Stimulated activated memory B cell treated with anti-CD40 and anti-IgM and Interleukin-4, amounts not matched to agents 10 μg/mL and 1 μg/mL and 100 μg/mL, for 72 hours (primary cell): ENCODE results near the gene NEDD4L.
A peak's percentile ranks its signal among the peaks of the same experiment; 100 is the strongest.

ENCODE experiments used
- ATAC-seq: fragments of 150-1000 bp; cut with Tn5 transposase; 2 replicates; pipeline ENCODE4 v1.10.0; 2021
- H3K27ac Mint-ChIP-seq: one replicate; pipeline ENCODE4 v1.8.0; 2022; ENCODE audit warnings: mild to moderate bottlenecking, mixed read lengths
- H3K27me3 Mint-ChIP-seq: one replicate; pipeline ENCODE4 v1.8.0; 2022; ENCODE audit warnings: mixed read lengths
- H3K36me3 Mint-ChIP-seq: one replicate; pipeline ENCODE4 v1.8.0; 2022; ENCODE audit warnings: mixed read lengths
- H3K4me1 Mint-ChIP-seq: one replicate; pipeline ENCODE4 v1.8.0; 2022; ENCODE audit warnings: mixed read lengths
- H3K4me3 Mint-ChIP-seq: one replicate; pipeline ENCODE4 v1.8.0; 2022; ENCODE audit warnings: mild to moderate bottlenecking, moderate library complexity, mixed read lengths
- H3K9me3 Mint-ChIP-seq: one replicate; pipeline ENCODE4 v1.8.0; 2022; ENCODE audit warnings: mixed read lengths

Gene NEDD4L

DNA sequence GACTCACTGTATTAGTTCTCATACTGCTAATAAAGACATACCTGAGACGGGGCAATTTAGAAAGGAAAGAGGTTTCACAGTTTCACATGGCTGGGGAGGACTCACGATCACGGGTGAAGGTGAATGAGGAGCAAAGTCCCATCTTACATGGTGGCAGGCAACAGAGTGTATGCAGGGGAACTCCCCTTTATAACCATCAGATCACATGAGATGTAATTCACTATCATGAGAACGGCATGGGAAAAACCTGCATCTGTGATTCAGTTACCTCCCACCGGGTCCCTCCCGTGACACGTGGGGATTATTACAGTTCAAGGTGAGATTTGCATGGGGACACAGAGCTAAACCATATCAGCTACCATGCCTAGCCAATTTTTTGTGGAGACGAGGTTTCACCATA lies 168.2 kb downstream of the NEDD4L start:
- Mint-ChIP-seq H3K9me3 (peaks cover 3% of the 10 kb centered on the region), H3K27ac (peak overlapping the region; percentile 53), H3K4me1 (peaks cover 64% of the 10 kb centered on the region), H3K4me3 (no peak overlapping the region), H3K36me3 (peaks cover under 1% of the 10 kb centered on the region), H3K27me3 (no peaks in the 10 kb centered on the region)
- peak; percentile 63 for ATAC-seq

DNA sequence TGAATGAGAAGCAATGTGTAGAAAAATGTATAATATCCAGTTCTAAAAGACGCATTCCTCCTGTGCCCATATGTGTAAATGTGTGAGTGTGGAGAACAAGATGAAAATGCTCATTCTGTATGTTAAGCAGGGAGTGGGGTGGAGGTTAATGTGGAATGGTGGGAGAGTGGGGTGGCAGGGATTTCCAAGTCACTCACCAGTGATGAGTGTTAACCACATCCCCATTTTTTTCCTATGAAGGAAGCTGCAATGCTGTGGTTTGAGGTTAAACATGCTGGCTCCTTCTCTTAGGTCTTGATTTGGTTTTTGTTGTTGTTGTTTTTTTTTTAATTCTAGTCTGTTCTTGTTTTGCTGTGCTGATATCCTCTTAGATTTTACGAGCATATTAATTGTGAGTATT lies 169.4 kb downstream of the NEDD4L start:
- no peaks in the 10 kb centered on the region for H3K36me3 Mint-ChIP-seq
- peaks cover 54% of the 10 kb centered on the region for H3K4me1 Mint-ChIP-seq
- H3K27me3 Mint-ChIP-seq, result no peaks in the 10 kb centered on the region
- no peak for ATAC-seq
- H3K4me3 Mint-ChIP-seq, result no peak overlapping the region
- H3K27ac Mint-ChIP-seq, result peak overlapping the region; percentile 67
- H3K9me3 Mint-ChIP-seq, result peaks cover 3% of the 10 kb centered on the region

DNA sequence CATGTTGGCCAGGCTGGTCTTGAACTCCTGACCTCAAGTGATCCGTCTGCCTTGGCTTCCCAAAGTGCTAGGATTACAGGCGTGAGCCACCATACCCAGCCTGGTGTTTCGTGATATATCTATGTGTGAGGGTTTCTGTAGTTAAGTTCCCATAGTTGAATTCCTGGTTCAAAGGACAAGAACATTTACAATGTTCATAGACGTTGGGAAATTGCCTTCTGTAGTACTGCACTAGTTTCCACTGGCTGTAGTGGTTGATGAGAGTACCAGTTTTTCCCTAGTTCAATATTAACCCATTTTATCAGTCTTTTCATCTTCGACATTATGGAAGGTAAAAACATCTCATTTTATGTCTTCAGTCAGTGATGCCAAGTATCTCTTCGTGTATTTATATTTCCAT lies 171.0 kb downstream of the NEDD4L start:
- Mint-ChIP-seq H3K9me3 (no peaks in the 10 kb centered on the region), H3K27ac (peak overlapping the region; percentile 67), H3K27me3 (no peaks in the 10 kb centered on the region), H3K36me3 (no peaks in the 10 kb centered on the region), H3K4me3 (no peak overlapping the region), H3K4me1 (peaks cover 41% of the 10 kb centered on the region)
- no peak for ATAC-seq

DNA sequence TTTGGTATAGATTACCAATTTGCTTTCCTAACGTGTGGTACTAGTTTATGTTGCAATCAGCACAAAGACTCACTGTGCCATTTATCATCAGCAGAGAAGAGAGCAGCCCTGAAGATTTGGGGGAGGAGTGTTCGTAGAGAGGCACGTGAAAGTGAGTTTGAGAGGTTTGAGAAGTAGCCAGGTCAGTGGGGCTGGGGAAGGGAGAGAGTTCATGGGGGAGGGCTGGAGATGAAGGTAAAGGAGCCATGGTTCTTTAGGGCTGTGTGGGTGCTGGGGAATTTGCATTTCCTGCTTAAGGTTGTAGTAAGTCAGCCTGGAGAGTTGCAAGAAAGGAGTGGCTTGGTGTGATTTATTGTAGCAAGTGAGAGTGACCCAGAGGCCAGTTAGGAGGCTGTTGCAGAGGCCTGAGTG lies 172.1 kb downstream of the NEDD4L start:
- Mint-ChIP-seq H3K4me3 (no peak overlapping the region), H3K27me3 (no peaks in the 10 kb centered on the region), H3K9me3 (no peaks in the 10 kb centered on the region), H3K36me3 (no peaks in the 10 kb centered on the region), H3K4me1 (peaks cover 49% of the 10 kb centered on the region), H3K27ac (peak overlapping the region; percentile 3)
- peak; percentile 11 for ATAC-seq

DNA sequence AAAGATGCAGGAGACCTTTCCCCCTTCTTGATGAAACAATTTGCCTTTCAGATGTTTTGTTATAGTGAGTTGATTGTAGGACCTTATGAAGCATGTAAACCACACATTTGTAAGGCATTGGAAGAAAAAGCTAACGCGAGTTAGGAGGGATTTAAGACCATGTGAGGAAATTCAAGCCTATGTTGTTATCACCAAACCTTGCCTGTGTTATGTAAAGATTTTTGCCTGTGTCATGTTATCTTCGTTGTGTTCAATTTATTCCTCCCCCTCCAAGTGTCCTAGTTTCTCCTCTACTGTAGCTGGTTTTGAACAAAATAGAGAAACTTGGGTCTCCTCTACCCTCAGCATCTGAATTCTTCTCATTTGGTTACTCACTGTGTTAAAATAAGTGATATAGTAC lies 173.0 kb downstream of the NEDD4L start:
- Mint-ChIP-seq H3K9me3 (no peaks in the 10 kb centered on the region), H3K36me3 (no peaks in the 10 kb centered on the region), H3K27ac (no peak overlapping the region), H3K4me3 (no peak overlapping the region), H3K4me1 (peaks cover 51% of the 10 kb centered on the region), H3K27me3 (no peaks in the 10 kb centered on the region)
- no peak for ATAC-seq

DNA sequence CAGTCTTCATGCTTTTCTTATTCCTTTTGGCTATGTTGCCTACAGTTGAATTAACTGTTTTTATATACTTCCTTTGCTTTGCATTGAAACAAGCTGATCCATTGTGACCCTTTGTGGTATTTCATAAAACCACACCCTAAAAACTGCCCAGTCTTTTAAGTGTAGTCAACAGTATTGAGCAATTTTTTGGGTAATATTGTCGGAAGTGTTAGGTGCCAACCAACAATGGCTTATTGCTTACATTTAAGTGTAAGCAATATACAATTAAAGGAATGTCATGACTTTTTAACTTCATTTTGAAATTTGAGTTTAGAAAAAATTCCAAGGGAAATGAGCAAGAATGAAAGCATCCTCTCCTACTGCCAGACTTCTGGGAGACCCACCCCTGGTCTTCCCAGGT lies 174.1 kb downstream of the NEDD4L start:
- Mint-ChIP-seq H3K27ac (no peak overlapping the region), H3K4me3 (no peak overlapping the region), H3K4me1 (peaks cover 51% of the 10 kb centered on the region), H3K27me3 (no peaks in the 10 kb centered on the region), H3K36me3 (no peaks in the 10 kb centered on the region), H3K9me3 (no peaks in the 10 kb centered on the region)
- ATAC-seq, result no peak

DNA sequence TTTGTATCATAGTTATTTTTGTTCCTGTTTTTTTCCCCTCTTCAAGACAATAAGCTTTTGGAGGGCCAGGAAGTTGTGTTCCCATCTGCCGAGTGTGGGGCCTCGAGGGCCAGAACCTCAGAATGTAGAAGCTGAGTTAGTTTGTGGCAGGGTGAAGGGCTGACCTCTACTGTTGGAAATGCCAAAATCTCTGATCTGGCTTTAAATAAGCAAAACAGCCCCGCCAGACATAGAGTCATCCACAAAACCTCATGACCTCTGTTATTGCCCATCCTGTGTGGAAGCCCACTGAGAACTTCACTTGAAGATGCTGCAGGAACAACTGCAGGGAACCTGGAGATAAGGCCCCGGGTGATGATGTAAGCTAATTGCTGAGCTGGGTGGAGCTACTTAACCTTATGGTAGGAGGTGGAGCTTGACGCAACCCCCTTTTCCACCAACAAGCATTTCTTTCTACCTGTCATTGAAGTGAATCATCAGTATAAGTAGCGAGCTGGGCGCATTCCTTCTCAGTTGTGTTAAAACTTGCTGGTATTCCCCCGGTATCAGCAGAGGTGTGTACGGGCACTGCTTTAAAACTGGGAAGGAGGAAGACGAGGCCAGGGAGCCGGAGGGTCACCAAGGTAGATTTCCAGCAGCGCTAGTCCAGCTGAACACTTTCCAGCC lies 177.2 kb downstream of the NEDD4L start:
- ATAC-seq, result no peak
- H3K27me3 Mint-ChIP-seq, result no peaks in the 10 kb centered on the region
- no peaks in the 10 kb centered on the region for H3K36me3 Mint-ChIP-seq
- peak overlapping the region; percentile 53 for H3K4me3 Mint-ChIP-seq
- H3K27ac Mint-ChIP-seq, result peak overlapping the region; percentile 50
- no peaks in the 10 kb centered on the region for H3K9me3 Mint-ChIP-seq
- H3K4me1 Mint-ChIP-seq, result peaks cover 60% of the 10 kb centered on the region

DNA sequence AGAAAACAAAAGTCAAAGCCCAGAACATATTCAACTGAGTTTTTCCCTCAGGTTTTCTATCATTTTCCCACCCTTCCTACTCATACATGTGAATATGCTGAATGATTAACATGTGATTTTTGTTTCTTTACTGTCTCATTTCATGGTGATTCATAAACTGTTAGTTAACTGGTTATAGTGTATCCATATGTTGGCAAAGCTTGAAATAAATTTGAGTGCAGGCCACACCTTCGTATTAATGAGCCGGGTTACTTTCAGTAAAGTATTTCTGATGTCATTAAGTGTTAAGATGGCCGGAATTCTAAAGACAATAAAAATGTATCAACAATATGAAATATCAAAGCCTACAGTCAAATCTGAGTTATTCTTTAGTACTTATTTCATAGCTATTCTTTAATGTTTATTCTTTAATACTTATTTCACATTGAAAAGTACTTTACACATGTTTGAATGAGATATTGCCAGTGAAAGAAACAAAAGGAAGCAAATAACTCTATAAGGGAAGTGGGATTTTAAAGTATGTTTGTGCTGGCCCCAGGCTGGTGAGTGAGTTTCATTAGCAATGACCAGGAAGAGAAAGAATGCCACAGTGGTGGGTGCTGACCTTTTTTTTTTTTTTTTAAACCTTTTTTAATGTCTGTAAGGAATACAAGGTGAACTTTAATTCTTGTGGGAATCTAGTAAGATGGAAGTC lies 178.6 kb downstream of the NEDD4L start:
- Mint-ChIP-seq H3K27ac (peak overlapping the region; percentile 88), H3K4me3 (peak overlapping the region; percentile 65)

DNA sequence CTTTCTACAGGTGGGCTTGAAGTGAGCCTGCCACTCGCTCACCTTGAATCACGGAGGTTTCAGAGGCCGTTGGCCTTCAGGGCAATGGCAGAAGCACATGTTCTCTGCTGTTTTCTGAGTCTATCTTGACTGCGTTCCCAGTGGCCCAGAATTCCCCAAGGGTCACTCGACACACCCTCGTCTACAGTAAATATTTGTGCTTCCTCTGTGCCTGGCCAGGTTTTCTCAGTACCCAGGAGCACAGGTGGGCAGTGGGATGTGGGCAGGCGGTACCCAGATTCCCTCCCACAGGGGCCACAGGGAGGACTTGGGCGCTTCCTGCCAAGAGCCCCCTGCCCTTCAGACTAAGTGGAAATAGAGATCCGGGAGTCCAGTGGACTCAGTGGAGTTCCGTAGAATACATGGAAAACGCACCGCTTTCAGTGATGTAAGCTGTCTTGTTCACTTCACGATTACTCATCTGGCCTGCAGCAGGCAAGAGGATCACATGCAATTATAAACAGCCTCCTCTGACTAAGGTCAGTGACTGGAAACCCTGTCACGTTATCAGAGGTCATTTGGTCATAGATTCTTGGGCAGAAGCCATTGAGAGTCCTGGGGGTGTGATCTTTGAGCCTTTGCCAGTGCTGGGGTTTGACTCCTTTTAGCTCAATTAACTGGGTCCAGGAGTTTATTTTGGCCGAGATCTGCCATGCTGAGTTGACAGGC lies 179.8 kb downstream of the NEDD4L start:
- Mint-ChIP-seq H3K4me3 (peak overlapping the region; percentile 65), H3K27ac (peak overlapping the region; percentile 88), H3K27me3 (no peaks in the 10 kb centered on the region)

More for the DNA sequence above, 178.6 kb downstream of the NEDD4L start:
- no peak for ATAC-seq
- Mint-ChIP-seq H3K27me3 (no peaks in the 10 kb centered on the region), H3K36me3 (no peaks in the 10 kb centered on the region), H3K4me1 (peaks cover 68% of the 10 kb centered on the region), H3K9me3 (no peaks in the 10 kb centered on the region)

DNA sequence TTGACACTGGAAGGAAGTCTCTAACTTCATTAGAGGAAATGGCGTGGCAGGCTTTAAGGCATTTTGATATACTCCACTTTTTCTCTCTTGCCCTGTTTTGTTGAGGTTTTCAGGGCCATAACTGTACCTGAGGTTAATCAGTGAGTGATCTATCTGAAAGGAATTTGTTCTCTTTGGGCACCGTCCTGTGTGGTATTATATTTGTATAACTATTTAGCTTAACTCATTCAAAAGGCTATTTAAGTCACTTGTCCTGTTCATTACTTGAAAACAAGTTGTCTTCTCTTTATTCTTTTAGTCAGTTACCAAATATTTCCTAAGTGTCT lies 180.4 kb downstream of the NEDD4L start:
- Mint-ChIP-seq H3K27ac (peak overlapping the region; percentile 88), H3K36me3 (no peaks in the 10 kb centered on the region), H3K27me3 (no peaks in the 10 kb centered on the region), H3K4me3 (peak overlapping the region; percentile 65), H3K9me3 (no peaks in the 10 kb centered on the region), H3K4me1 (peaks cover 75% of the 10 kb centered on the region)
- no peak for ATAC-seq

More for the DNA sequence above, 179.8 kb downstream of the NEDD4L start:
- peak; percentile 37 for ATAC-seq
- Mint-ChIP-seq H3K36me3 (no peaks in the 10 kb centered on the region), H3K4me1 (peaks cover 75% of the 10 kb centered on the region), H3K9me3 (no peaks in the 10 kb centered on the region)

DNA sequence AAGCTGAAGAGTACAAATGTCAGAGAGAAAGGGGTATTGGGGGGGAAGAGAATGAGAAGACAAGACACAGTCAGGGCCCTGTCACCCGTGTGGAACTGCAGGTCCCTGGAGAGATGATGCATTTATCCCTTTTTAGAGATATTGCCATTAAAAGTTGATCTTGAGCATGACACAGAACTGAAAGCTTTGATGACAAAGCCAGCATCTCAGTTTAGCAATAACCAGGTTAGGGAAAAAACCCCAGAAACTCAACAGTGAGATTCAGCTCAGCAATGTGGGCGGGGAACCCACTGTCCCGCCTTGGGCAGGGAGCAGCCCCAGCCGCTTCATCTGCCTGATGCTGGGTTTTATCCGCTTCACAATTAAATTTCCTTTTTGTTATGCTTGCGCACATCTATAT lies 181.1 kb downstream of the NEDD4L start:
- H3K4me3 Mint-ChIP-seq, result peak overlapping the region; percentile 48
- no peaks in the 10 kb centered on the region for H3K27me3 Mint-ChIP-seq
- H3K27ac Mint-ChIP-seq, result peak overlapping the region; percentile 88
- ATAC-seq, result peak; percentile 91
- no peaks in the 10 kb centered on the region for H3K36me3 Mint-ChIP-seq
- no peaks in the 10 kb centered on the region for H3K9me3 Mint-ChIP-seq
- H3K4me1 Mint-ChIP-seq, result peaks cover 81% of the 10 kb centered on the region

DNA sequence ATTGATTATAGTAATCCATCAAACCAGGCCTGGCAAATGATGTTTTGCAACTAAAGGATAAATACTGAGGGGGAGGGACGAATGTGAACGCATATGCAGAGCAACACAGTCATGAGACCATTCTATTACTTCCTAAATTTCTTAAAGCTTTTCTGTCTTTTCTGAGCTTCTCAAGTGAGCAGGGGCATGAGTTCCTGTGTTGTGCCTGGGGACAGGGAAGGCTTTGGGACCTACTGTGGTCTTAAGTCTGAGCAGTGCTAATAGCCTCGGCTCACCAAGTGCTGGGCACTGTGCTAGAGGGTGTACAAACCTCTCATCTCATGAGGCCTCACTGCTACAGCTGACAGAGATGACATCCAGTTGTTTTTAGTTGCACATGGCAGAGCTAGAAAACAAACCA lies 182.4 kb downstream of the NEDD4L start:
- no peaks in the 10 kb centered on the region for H3K27me3 Mint-ChIP-seq
- H3K27ac Mint-ChIP-seq, result peak overlapping the region; percentile 88
- no peak for ATAC-seq
- peak overlapping the region; percentile 23 for H3K4me3 Mint-ChIP-seq
- peaks cover 83% of the 10 kb centered on the region for H3K4me1 Mint-ChIP-seq
- H3K36me3 Mint-ChIP-seq, result peaks cover 10% of the 10 kb centered on the region
- no peaks in the 10 kb centered on the region for H3K9me3 Mint-ChIP-seq

DNA sequence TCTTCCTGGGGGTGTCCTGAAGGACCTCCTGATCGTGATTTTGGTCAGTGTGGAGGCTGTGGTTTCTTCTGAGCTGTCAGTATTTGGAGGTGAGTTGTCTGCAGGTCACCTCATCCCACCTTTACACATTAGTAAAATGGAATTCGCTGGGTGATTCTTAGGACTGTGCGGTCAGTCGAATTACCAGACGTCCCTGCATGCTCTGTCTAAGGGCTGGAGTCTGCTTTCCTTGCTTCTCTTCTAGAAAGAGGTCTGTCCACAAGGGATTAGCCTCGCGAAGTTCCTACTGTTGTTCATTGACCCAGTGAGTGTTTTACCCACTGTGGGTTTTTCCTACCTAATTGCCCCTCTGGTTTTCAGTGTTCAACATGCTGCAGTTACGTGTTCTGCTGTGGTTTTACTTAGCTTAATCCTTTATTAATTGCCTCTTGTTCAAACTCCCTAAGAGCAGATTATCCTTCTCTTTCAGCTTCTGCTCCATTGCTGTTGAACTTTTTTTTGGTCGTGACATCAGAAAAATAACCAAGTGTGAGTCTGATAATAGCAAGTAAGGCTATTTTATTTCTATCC lies 183.4 kb downstream of the NEDD4L start:
- Mint-ChIP-seq H3K4me3 (no peak overlapping the region), H3K27me3 (no peaks in the 10 kb centered on the region), H3K27ac (peak overlapping the region; percentile 88), H3K36me3 (peaks cover 10% of the 10 kb centered on the region), H3K9me3 (no peaks in the 10 kb centered on the region), H3K4me1 (peaks cover 85% of the 10 kb centered on the region)
- no peak for ATAC-seq

DNA sequence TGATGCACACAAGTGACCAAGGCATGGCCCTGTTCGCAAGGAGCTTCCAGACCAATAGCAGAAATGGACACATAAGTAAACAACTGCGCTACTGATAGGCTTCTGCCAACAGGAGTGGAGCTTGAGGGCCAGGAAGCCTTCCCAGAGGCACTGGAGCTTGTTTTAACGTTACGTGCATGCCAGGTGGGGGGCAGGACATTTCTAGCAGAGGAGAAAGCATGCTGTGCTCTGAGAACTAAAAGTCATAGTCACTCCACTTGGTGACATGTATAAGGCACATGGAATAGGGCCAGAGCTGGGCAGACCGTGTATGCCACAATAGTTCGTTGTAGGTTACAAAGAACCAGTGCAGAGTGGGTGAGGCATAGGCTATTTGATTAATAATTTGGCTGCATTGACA lies 184.2 kb downstream of the NEDD4L start:
- Mint-ChIP-seq H3K4me1 (peaks cover 77% of the 10 kb centered on the region), H3K36me3 (peaks cover 10% of the 10 kb centered on the region)

DNA sequence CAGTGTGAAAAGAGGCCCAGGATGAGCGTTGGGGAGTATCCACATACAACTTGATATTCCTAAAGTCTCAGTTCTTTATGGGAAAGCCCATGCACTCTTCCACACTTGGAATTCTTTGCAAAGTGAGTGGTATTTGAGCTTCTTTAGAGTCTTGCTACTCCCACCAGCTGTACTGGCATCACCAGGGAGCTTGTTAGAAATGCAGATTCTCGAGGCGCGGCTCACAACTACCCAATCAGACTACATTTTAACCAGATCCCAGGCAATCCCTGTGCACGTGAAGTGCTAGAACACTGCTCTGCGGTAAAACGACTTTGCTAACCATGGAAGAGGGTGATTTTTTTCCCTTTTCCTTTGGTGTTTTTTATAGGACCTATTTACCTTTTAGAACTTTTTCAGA lies 184.7 kb downstream of the NEDD4L start:
- no peak for ATAC-seq
- peaks cover 15% of the 10 kb centered on the region for H3K36me3 Mint-ChIP-seq
- peaks cover 2% of the 10 kb centered on the region for H3K9me3 Mint-ChIP-seq
- H3K4me1 Mint-ChIP-seq, result peaks cover 74% of the 10 kb centered on the region
- no peaks in the 10 kb centered on the region for H3K27me3 Mint-ChIP-seq
- no peak overlapping the region for H3K4me3 Mint-ChIP-seq
- H3K27ac Mint-ChIP-seq, result no peak overlapping the region

More for the DNA sequence above, 184.2 kb downstream of the NEDD4L start:
- Mint-ChIP-seq H3K4me3 (no peak overlapping the region), H3K27ac (peak overlapping the region; percentile 88), H3K27me3 (no peaks in the 10 kb centered on the region), H3K9me3 (no peaks in the 10 kb centered on the region)
- no peak for ATAC-seq
